Activated gamma-delta T cell (primary cell): ENCODE measurements around the gene DDN.

Source experiments
- DNase-seq: peaks from one replicate; lab custom pipeline; 2025; lab: John Stamatoyannopoulos, UW

The DDN gene

DNA sequence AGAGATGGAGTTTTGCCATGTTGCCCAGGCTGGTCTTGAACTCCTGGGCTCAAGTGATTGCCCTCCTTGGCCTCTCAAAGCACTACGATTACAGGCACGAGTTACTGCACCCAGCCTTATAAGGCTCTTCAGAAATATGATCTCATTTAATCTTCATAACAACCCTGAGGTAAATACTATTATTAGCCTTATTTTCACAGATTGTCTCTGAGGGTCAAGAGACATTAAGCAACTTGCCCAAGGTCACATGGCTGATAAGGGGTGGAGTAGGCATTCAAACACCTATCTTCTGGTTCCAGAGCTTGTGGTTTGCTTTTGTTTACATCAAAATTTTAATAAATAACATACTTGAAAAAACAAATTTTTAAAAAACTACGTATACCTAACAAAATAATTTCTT, 14.3 kb upstream of the DDN start:
- no peak for DNase-seq

DNA sequence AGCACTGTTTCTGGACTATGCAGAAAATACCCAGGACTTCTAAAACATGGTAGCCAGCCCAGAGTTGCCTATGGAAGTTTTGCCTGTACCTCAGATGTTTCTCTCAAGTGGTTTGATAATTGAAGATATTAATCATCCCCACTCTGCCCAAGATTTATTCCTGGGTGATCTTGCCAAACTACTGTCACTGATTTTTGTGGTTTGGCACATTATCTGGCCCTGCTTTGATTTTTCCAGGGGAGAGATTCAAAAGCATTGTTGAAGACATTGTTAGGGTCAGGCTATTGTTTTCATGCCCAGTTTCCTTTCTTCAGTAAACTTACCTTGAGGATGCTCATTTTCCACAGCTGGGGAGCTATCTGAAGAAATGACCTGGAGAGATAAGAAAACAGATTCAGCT, 13.6 kb upstream of the DDN start:
- no peak for DNase-seq

DNA sequence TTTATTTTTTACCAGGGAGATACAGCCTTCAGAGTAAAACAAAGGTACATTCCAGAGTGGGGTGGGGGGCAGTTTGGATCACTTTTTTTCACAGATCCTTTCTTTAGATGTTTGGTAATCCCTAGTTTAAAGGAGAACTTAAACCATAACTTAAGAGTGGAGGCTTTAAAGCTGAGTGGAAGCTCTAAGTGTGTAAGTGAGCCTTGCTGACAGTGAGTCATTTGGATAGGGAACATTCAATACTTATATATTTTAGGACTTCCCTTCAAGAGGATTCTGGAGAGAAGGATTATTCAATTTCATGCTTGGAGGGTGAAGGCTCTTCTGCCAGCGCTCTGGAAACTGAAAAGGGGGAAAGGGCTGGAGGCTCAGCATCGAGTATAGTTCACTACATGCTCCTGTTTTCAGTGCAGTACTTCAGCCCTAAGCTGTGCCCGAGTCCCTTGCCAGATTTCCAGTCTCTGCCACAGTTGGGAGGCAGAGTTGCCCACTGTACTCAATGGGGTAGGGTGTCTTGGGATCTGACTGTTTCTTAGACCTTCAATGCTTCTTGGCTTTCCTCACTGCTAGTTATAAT, 11.0 kb upstream of the DDN start:
- DNase-seq, result no peak

DNA sequence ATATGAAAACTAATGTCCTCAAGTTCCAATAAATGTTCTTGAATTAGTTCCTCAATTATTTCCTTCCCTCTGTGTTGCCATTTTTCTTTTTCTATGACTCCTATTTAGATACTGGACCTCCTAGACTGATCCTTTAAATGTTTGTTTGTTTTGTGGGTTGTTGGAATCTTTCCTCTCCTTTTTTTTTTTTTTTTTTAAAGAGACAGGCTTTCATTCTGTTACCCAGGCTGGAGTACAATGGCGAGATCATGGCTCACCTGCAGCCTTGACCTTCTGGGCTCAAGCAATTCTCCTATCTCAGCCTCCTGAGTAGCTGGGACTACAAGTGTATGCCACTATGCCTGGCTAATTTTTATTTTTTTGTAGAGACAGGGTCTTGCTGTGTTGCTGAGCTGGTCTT, 9.8 kb upstream of the DDN start:
- DNase-seq, result no peak

DNA sequence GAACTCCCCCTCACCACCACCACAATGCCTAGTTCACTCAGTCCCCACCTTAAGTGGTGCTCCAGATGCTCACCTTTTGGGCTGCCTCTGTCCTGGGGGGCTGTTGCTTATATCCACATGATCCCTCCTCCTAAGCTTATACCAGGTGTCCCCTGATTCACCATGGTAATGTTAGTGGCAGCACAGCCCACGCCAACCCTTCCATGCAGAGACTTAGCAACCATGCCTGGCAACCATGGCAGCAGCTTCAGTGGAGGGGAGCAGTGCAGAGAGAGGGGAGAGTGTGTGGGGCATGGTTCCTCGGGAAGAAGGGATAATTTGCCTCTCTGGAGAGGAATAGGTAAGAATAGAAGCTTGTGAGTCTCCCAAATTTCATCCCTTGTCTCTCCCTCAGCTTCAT, 1.2 kb upstream of the DDN start:
- no peak for DNase-seq

DNA sequence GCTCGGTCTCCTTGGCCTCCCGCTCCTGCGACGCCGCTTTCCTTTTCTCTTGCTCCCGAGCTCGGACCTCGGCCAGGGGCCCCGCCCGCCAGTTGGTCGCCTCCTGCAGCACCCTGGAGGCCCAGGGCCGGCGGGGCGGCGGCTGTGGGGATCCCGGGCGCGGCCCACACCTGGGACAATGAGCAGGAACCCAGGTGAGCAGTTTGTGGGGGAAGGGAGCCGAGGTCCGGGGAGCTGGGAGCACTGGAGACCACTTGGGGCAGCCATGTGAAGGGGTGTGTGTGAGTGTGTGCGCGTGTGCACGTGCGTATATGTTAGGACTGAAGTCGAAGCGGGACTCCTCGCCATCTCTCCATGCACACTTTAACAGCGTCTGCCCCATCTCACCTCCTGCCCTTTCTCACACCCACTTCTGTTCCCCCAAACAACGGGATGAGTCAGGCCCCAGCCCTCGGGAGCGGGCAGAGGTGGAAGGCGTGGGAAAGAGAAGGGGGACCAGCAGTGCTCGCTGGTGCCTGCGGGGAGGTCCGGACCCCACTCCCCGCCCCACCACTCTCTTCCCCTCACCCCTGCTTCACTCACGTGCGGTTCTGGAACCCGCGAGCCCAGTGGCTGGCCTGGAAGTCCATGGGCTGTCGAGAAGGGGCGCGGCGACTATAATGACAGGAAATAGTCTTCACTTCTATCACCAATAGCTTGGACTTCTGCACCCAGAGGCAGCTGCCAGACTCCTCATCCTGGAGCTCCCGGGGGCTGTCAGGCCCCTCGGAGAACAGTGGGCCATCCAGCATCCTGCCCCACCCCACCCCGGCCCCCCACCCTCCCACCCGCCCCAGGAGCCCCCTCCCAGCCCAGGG, 450 bp downstream of the DDN start:
- peak; percentile 19 for DNase-seq

DNA sequence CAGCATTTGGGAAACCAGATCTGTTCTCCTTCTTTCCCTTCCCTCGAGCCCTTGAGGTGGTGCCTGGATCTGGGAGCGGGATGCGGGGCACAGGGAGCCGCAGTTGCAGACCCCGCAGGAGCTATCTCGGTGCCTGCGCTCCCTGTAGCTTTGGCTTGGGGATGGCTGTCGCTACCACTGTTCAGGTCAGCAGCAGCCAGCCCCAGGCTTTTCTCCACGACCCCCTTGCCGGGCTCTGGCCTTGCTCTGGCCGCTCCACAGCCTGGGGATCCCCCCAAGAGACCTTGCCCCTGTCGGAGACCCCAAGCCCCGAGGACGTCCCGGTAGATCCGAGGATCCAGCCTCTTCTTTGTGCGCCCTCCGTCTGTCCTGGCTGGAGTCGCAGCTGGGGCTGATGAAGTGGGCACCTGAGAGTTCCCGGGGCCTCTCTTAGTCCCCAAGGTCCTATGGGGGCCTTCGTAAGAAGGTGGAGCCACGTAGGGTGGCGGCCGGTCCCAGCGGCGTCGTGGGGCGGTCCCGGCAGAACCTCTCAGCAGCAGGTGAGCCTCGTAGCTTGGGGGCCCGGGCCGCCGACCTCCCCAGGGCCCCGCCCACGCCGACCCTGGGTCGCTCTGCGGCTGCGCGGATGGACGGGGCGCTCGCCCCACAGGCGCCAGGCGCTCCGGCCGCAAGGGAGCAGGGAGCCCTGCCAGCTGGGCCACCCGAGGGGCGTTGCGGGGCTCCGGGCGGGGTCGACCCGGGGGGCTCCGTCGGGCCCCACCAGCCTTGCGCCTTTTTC, 1.3 kb downstream of the DDN start:
- peak; percentile 22 for DNase-seq

DNA sequence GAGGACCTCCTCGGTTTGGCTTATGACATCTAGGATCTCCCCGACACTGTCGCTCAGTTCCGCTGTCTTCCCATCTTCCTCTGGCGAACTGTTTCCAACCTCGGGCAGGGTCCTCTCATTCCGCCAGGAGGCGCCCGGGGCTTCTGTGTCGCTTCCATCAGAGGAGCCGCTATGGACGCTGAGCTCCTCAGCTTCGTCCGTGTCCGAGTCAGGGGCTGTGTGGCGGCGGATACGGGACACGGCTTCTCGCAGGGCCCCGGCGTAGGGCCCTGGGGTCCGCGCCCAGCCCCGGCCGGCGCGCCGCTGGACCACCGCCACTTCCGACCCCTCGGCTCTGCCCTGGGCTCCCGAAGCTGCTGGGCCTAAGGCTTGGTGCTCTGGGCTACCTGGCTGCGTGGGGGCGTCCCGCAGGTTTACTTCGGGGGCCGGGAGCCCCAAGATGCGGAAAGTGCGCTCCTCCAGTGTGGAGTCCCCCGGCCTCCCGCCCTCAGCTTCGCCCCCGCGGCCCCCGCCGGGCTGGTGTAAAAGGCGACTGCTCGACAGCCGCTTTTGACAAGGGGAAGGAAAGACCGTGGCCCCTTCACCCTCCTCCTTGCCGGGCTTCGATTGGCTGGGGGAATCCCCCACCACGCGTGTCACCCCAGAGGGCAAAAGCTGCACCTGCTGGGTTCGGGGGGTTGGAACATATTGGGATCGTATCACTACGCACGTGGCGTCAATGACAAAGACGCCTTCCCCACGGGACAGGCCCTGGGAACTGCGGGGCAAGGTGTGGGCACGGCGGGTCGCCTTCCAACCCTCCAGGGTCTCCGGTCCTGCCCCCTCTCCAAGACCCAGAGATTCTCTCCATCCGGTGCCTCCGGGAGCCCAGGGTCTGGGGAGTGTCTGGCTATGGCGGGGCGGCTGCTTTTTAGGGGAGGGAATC, 2.1 kb downstream of the DDN start:
- peak; percentile 48 for DNase-seq

DNA sequence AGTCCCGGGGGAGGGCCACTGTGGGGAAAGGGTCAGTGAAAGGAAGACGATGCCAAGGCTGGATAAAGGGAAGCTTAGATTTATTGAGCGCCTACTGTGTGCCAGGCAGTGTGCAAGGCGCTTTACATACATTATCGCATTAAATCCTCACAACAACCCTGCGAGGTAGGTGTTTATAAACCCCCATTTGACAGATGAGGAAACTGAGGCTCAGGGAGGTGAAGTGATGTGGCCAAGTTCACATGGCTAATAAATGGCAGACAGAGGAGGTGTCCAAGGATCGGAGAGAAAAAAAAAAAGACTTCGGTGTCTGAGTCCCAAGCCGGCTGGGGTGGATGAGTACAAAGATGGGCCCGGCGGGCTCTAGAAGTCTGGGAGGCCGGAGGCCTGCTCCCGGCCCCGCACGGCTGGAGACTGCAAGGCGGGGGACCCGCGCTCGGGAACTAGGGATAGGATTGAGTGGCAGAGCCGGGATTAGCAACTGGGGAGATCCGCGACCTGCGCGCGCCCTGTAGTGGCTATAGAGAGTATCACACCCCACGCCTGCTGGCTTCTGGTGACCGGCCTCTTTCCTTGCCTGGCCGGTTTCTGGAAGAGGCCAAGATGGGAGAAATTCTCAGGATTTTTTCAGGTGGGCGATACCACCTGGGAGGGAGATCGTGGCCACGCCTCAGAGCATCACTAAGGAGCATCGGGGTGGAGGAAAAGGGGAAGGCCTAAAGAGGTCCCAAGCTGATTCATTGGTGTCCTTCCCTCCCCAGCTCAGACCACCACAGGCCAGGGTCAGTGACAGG, 3.9 kb downstream of the DDN start:
- no peak for DNase-seq

DNA sequence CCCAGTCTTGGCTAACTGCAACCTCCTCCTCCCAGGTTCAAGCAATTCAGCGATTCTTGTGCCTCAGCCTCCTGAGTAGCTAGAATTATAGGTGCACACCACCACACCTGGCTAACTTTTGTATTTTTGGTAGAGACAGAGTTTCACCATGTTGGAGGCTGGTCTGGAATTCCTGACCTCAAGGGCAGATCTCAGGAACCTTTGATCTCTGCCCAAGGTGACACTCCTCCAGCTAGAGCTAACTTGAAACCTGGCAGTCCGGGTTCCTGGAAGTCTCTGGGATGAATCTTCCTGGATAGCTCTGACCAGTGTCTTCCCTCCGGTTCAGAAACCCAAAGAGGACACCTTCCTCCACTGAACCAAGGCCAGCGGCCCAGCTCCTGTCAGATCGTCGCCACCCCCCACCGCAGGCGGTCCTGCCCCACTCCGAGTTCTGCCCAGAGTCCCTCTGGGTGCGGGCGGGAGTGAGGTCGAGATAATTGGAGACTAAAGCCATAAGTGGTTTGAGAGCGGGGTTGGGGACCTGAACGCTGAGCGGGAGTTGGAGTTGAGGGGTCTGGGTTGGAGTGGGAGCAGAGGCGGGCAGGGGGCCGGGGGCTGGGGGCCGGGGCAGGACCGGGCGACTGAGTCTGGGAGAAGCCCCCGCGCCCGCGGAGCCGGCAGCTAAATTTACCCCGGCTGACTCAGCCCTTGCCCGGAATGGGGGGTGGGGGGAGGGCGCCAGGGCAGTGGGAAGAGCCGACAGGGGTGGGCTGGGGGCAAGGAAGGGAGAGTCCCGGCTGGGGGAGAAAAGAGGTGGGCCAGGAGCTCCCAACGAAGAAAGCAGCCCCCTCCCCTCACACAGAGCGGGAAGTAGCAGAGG, 4.7 kb downstream of the DDN start:
- no peak for DNase-seq

DNA sequence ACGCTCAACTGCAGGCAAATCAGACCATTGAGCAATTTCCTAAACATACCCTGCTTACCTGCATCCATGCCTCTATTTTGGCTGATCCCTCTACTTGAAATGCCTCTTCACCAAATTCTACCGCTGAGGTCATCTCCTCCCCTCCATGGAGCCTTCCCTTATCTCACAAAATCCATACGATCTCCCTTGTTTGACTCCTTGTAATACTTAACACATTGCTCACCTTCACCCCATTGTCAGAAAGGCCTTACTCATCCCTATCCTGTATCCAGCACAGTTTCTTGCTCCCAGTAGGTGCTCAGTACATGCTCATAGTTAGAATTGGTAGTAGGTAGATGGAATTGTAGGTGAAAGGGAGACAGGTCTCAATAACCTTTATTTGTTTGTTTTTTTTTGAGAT, 5.4 kb downstream of the DDN start:
- DNase-seq, result no peak

DNA sequence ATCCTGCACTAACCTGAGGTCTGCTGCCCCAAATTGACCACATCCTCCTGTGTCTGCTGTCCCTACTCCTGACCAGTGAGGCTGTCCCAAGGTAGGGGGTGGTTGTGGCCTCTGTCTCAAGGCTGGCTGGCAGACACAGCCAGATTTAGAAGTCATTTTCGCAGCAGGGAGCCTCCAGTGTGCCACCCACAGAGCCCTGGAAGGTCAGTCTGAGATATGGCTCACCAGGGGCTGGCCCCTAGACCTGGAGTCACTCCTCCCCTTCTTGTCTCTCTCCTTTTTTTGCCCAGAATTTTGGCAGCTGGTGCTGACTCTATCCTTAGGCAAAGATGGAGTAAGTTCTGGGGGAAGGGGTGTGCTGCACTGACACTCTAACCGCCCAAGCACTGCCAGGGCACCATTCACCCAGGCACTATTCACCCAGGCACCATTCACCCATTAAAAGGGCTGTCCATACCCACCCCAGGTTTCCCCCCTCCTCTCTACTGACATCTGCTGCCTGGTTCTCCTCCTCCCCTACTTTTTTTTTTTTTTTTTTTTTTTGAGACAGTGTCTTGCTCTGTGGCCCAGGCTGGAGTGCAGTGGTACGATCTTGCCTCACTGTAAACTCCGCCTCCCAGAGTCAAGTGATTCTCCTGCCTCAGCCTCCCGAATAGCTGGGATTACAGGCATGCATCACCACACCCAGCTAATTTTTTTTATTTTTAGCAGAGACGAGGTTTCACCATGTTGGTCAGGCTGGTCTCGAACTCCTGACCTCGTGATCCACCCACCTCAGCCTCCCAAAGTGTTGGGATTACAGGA, 7.7 kb downstream of the DDN start:
- DNase-seq, result no peak

DNA sequence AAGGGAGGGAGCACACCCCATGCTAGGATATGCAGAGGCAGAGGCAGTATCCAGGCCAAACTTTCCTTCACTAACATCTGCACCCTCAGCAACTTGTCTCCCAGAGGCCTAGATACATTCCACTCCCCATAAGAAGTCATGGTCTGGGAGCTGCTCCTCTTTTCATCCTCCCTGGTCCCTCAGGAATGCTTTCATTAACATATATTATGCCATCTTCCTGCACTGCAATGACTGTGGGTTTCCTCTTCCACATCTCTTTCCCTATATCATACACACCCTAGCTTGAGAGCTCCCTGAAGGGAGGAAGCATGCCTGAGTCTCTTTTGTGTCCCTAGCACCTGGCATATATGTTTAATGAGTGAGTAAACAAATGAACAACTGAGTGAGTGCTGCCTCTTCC, 8.6 kb downstream of the DDN start:
- no peak for DNase-seq

DNA sequence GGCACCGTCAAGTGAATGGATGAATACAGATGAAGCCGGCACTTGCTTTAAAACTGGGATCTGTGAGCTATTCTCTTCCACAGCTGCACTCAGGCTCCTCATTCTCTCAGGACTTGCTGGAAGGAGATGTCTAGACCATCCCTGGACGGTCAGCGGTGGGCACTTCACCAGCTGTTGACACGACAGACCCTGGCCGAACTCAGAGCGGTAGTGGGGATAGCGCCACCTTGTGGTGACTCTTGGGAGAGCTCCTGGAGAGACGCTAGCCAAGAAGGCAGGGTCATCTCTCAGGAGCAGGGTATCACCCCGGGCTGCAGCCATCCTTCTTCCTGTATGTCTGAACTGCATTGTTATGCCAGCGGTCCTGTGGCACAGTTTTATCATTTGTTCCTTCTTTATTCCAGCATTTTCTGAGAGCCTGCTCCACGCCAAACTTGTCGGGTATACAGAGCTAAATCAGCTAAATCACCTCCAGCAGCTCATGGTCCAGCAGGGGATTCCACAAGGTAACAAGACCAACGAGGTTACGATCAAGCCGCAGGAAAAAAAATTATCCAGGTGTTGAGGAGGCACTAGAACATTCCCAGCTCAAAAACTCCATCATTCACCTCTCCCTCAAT, 11.0 kb downstream of the DDN start:
- DNase-seq, result no peak

DNA sequence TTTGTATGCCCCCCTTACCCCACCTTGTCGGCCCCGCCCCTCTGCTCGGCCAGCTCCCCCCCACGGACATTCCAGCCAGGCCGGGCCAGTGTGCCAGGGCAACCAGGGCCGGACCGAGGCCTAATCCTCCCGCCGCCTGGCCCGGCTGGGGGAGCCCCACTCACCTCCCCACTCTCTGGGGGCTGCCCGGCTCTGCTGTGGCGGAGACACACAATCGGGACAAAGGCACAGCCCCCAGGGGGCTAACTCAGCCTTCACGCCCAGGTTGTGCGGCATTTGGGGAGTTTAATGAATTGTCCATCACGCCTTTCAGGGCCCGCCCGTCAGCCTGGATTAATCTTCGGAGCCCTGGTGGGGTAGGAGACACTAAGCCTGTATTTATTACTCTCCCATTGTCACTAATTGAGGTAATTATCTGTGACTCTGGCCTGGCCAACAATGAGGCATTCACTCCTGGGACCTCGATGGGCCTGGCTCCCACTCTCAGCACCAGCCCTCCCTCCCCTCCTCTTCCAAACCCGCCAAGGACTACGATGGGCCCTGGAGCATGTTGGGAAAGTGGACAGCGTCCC, 12.4 kb downstream of the DDN start:
- no peak for DNase-seq

DNA sequence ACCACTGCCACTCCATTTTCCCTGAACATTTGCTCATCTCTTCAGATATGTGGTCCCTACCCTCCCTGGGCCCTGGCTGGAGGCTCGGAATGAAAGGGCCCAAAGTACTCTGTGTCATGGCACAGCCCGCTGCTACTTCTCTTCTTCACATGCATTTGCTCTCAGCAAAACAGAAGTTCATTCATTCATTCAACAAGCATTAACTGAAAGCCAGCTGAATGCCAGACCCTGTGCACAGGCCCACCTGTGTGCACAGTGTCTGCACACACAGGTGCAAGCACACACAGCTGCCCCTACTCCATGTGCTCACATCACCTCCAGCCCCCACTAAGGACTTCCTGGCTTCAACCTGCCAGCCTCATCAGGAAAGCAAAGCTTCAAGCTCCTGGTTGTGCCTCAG, 13.3 kb downstream of the DDN start:
- no peak for DNase-seq

DNA sequence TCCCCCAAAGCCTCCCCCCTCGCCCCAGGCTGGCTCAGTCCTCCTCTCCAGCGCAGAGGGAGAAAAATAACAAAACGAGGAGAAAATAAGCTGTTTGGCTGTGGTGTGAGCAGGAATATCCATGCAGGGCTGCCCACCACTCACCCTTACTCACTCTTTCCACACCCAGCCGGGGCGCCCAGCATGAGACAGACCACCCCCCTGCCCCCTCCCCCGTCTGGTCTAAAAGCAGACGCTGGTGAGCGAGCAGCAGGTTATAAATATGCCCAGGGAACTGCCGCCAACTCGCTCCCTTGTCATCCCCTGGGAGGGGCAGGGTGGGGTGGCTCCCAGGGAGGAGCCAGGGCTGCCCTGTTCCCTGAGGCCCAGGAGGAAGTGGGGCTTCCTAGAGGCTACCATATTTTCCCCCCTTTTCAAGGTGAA, 13.7 kb downstream of the DDN start:
- DNase-seq, result no peak

DNA sequence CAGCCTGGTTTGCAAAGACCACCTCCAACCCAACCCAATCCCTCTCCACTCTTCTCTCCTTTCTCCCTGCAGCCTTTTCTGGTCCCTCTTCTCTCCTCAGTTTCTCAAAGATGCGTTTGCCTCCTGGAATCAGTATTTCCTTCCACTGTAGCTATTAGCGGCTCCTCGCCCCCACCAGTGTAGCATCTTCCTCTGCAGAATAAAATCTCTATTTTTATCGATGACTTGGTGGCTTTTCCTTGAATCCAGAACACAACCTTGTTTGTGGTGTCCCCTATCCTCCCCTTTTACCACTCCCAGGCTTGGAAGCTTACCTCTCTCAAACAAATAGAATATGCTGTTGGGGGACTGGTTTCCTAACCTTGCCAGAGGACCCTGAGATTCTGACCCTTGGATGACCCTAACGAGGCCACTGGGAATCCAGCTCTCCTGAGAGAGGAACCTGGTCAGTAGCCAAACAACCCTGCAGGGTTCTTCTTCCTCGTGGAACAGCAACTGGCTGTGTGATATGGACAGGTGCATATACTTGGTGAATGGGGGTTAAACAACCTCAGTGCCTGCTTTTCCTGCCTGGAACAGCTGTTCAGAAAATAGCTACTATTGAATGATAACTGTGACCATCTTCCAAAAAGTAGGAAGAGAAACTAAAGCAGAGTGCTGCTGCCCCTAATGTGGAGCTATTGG, 16.6 kb downstream of the DDN start:
- no peak for DNase-seq
